ENCODE measurements around the gene MAPKAPK3. TPM values are rescaled to one million over a fixed set of nuclear protein-coding genes. Genes with fewer than 3 reads are reported as not detected.

The MAPKAPK3 gene
- total RNA-seq, 1 donor from 2014 or later = 60.8 TPM

DNA sequence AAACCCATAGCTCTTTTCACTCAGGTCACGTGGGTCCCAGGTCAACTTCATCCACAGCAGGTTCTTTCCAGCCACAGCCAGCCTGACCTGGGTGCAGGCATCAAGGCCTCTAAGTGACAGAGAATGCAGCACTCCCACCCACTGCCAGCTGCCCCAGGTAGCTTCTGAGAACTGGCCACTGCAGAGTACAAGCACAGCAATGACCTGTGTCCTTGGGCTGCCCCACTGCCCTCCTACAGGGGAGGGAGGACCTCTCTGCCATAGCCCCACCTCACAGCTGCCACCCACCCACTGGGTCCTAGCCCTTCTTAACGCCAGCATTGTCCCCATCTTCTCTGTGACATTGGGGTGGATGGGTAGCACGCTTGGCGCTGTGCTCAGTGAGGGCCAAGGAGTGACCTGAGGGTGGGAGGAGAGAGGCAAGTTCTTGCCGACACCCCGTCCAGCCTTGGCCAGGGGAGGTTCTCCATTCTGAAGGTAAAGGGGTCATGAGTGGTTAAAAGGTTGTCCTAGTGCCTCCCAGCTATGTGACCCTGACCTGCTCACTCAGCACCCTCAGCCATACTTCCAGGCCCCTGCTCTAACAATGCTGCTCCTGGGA lies 17.7 kb upstream of the MAPKAPK3 start:
- Histone ChIP-seq H3K4me3 (no peak overlapping the region), H3K36me3 (peaks cover 3% of the 10 kb centered on the region), H3K27ac (peak overlapping the region; percentile 92), H3K27me3 (no peaks in the 10 kb centered on the region), H3K9me3 (no peaks in the 10 kb centered on the region), H3K4me1 (peaks cover 52% of the 10 kb centered on the region)
- no peak for ATAC-seq
- intact Hi-C loops (cut with DNase I) = no loop called here
- TF ChIP-seq, protein P1, sequence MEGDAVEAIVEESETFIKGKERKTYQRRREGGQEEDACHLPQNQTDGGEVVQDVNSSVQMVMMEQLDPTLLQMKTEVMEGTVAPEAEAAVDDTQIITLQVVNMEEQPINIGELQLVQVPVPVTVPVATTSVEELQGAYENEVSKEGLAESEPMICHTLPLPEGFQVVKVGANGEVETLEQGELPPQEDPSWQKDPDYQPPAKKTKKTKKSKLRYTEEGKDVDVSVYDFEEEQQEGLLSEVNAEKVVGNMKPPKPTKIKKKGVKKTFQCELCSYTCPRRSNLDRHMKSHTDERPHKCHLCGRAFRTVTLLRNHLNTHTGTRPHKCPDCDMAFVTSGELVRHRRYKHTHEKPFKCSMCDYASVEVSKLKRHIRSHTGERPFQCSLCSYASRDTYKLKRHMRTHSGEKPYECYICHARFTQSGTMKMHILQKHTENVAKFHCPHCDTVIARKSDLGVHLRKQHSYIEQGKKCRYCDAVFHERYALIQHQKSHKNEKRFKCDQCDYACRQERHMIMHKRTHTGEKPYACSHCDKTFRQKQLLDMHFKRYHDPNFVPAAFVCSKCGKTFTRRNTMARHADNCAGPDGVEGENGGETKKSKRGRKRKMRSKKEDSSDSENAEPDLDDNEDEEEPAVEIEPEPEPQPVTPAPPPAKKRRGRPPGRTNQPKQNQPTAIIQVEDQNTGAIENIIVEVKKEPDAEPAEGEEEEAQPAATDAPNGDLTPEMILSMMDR (IDR thresholded peaks at IDR 0.05) = no peak
- peak; percentile 64 for DNase-seq

DNA sequence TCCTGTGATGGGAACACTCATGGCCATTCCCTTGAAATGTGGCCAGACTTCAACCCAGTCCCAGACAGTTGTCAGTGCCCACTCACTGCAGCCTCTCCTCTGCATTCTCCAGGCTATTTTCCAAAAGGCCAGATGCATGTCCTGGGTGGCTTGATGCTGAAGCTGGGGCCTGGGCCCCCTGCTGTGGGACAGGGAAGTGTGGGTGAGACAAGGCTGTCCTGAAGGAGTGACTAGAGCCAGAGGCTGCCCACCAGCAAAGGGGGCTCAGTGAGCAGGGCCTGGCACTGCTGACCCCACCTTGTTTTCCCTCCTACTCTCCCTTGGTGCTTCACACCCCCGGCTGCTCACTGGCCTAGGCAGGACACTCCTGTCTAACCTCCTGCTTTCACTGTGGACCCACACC lies 17.2 kb upstream of the MAPKAPK3 start:
- Histone ChIP-seq H3K27me3 (no peaks in the 10 kb centered on the region), H3K4me1 (peaks cover 57% of the 10 kb centered on the region), H3K4me3 (no peak overlapping the region), H3K27ac (peak overlapping the region; percentile 92), H3K9me3 (no peaks in the 10 kb centered on the region), H3K36me3 (peaks cover 8% of the 10 kb centered on the region)
- DNase-seq = no peak
- TF ChIP-seq, protein P1 (IDR thresholded peaks at IDR 0.05) = no peak
- no peak for ATAC-seq
- intact Hi-C loops (cut with DNase I) = no loop called here

DNA sequence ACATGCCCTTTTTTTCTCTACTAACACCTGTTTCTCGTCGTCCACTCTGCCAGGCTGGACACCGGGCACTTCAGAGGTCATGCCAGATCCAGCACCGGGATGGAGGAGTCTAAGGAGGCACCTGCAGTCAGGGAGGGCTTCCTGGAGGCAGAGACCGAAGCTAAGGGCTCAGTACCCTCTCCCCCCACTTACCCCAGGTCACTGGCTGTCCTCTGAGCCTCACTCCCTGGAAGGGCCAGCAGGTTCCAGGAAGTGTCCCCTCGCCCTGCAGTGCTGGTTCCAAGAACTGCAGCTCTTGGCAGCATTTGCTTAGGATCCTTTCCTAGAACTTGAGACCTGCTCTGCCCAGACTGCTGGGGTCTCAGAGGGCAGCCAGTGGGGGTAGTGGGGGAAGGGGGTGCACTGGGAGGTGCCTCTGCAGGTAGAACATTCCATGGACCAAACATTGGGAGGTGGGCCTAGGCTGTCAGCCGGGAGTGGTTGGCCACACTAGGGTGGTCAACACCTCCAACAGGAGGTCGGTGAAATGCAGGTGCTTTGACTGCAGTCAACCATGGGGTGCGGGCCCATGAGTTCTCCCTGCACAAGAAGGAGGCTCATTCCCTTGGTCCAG lies 16.7 kb upstream of the MAPKAPK3 start:
- H3K9me3 ChIP-seq = no peaks in the 10 kb centered on the region
- peak overlapping the region; percentile 92 for H3K27ac ChIP-seq
- ATAC-seq (peak; percentile 1), DNase-seq (peak; percentile 72)
- TF ChIP-seq, protein P1 (IDR thresholded peaks at IDR 0.05) = no peak
- H3K4me1 ChIP-seq = peaks cover 63% of the 10 kb centered on the region
- intact Hi-C loops (cut with DNase I) = no loop called here
- no peaks in the 10 kb centered on the region for H3K27me3 ChIP-seq
- peaks cover 13% of the 10 kb centered on the region for H3K36me3 ChIP-seq
- H3K4me3 ChIP-seq = no peak overlapping the region

DNA sequence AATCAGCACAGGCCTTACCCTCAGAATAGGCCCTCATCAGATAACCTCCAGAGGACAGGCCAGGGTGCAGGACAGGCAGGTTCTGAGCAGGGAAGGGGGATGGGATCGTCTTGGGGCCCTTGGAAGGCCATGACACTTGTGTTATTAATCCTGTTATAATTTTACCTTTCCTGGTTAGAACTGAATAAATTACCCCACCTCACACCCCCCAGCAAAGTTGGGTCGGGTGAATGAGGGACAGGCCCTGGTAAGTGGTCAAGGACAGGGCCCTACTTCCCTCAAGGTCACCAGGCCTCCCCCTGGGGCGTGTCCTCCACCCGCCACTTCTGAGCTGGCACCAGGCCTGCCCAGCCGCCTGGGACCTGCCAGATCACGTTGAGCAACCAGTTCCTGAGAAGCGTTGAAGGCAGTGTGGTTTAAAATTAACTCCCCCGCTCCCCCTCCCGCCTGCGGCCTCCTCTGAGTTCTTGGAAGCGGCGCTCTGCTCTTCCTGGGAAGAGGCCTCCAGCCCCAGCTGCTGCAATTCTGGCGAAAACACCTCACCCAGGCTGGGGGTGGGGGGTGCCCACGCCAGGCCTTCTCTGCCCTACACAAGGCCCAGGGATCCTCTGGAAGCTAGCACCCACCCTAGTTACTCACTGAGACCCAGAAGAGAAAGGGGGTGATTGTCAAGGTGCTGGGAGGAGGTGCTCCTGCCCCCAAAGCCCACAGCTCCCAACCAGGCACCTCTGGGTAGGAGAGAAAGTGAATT lies 15.9 kb upstream of the MAPKAPK3 start:
- TF ChIP-seq, protein P1 (IDR thresholded peaks at IDR 0.05) = no peak
- DNase-seq = peak; percentile 97
- Histone ChIP-seq H3K27me3 (no peaks in the 10 kb centered on the region), H3K4me3 (peak overlapping the region; percentile 12), H3K27ac (peak overlapping the region; percentile 92), H3K9me3 (no peaks in the 10 kb centered on the region), H3K4me1 (peaks cover 70% of the 10 kb centered on the region), H3K36me3 (peaks cover 21% of the 10 kb centered on the region)
- peak; percentile 78 for ATAC-seq
- intact Hi-C loops (cut with DNase I) = no loop called here

DNA sequence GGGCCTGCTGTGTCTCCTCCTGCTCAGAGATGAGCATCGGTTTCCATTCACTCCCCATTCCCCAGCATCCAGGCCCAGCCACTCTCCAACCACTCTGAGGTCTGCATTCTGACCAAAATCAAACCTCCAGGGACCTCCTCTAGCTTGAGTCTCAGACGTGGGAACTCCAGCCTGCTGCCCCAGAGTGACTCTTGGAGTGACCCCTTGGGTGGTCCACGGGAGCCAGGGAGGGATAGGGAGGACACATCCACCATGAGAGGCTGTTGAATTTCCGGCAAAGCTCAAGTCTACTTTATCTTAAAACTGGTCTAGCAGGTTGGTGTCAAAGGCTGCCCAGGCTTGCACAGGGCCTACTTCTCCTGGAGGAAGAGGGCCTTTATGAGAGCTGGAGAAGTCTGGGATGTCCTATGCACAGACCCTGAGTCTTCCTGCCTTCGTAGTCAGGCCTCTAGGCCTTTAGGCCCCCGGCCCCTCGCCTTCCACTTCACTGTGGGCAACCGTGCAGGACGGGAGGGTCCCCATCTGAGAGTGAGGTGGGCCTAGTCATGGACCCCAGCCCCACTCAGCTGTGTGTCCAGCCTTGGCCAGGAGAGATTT lies 14.3 kb upstream of the MAPKAPK3 start:
- Histone ChIP-seq H3K4me1 (peaks cover 87% of the 10 kb centered on the region), H3K36me3 (peaks cover 38% of the 10 kb centered on the region), H3K27me3 (no peaks in the 10 kb centered on the region), H3K9me3 (no peaks in the 10 kb centered on the region), H3K4me3 (peak overlapping the region; percentile 10), H3K27ac (peak overlapping the region; percentile 91)
- peak; percentile 0 for ATAC-seq
- intact Hi-C loops (cut with DNase I) = no loop called here
- TF ChIP-seq, protein P1 (IDR thresholded peaks at IDR 0.05) = no peak
- no peak for DNase-seq

Measured in upper lobe of right lung (tissue), 1 donor.